ENCODE results near the gene PRKCG. TPM values are rescaled to one million over a fixed set of nuclear protein-coding genes. Genes with fewer than 3 reads are reported as not detected.

PRKCG gene
- total RNA-seq, 1 experiment from 2014 or later: 2.8 TPM

- no peaks in the 10 kb centered on the region for H4K20me1 ChIP-seq (ENCODE audit: insufficient read depth)
- no peak overlapping the region for H3K27ac ChIP-seq (ENCODE audit: low read depth, low read length)
- H3K9ac ChIP-seq (ENCODE audit: low read length): no peak overlapping the region
- ChIA-PET RAD21 (ENCODE audit: low non-redundant PET in 1 of 2, low total read pairs in 2 of 2, uncharacterized antibody in 2 of 2, unreplicated experiment in 2 of 2) (no interaction called here), POLR2A (interaction anchor here (0.6 kb wide), 1 partner anchor 46 kb away, joined by 3 read pairs; no protein-coding TSS in a partner anchor), CTCF (no interaction called here)
- peak overlapping the region in 1 of 2 experiments; percentile 28; a peak in 2 of 4 replicates for H3K4me3 ChIP-seq (replicated peaks in 1 of 2; ENCODE audit: low read depth in 1 of 2, low read length in 2 of 2)
- no peaks in the 10 kb centered on the region for H3K36me3 ChIP-seq (ENCODE audit: control insufficient read depth in 1 of 2, insufficient read depth in 2 of 2, low read length in 2 of 2)
- H3K27me3 ChIP-seq (ENCODE audit: insufficient read depth, low read length): no peaks in the 10 kb centered on the region
- intact Hi-C loops (cut with micrococcal nuclease): no loop called here
- BruUV-seq (replicated peaks): no TSS peak
- no peaks in the 10 kb centered on the region for H3K9me2 ChIP-seq (ENCODE audit: insufficient read depth)
- no peaks in the 10 kb centered on the region for H3K79me2 ChIP-seq (ENCODE audit: insufficient read depth, low read length)
- DNase-seq (ENCODE audit: low read depth, low spot score) (peak; percentile 24), ATAC-seq (peak; percentile 66)
- H3K9me3 ChIP-seq (ENCODE audit: control insufficient read depth in 1 of 2, insufficient read depth in 1 of 2, low read depth in 1 of 2, low read length in 2 of 2): no peaks in the 10 kb centered on the region
- H3K4me2 ChIP-seq (ENCODE audit: low read length): peak overlapping the region; percentile 6; the same call in 1 of the 2 replicates
- H2AFZ ChIP-seq (ENCODE audit: low read depth, low read length, poor library complexity, severe bottlenecking): no peak overlapping the region
- H3K4me1 ChIP-seq (ENCODE audit: control insufficient read depth in 1 of 2, insufficient read depth in 2 of 2, low read length in 2 of 2): no peaks in the 10 kb centered on the region
- TF ChIP-seq MAX (IDR thresholded peaks at IDR 0.05) (no peak), REST (IDR thresholded peaks at IDR 0.05; ENCODE audit: low read depth) (no peak), CTCF (IDR thresholded peaks at IDR 0.05 in 2 of 3, conservative IDR thresholded peaks at IDR 0.05 in 1 of 3; ENCODE audit: borderline replicate concordance in 1 of 3, insufficient read depth in 1 of 3, low read depth in 2 of 3, low read length in 2 of 3) (no peak), EZH2 (IDR thresholded peaks at IDR 0.05) (no peak), ELF1 (IDR thresholded peaks at IDR 0.05; ENCODE audit: borderline replicate concordance, low read depth) (no peak), EGR1 (IDR thresholded peaks at IDR 0.05; ENCODE audit: low read depth) (no peak), SRF (IDR thresholded peaks at IDR 0.05; ENCODE audit: low read depth) (peak; percentile 86), TCF7L2 (IDR thresholded peaks at IDR 0.05; ENCODE audit: borderline replicate concordance, extremely low read depth, insufficient read depth, insufficient read length) (no peak), POLR2AphosphoS5 (IDR thresholded peaks at IDR 0.05; ENCODE audit: low read depth, low read length) (0 out of 2 replicates have a peak, but pooled peaks have one; percentile 36), CBX3 (IDR thresholded peaks at IDR 0.05; ENCODE audit: low read depth) (peak; percentile 24; the same call in 1 of the 2 replicates), CEBPB (IDR thresholded peaks at IDR 0.05; ENCODE audit: low read depth) (no peak), YY1 (IDR thresholded peaks at IDR 0.05; ENCODE audit: extremely low read depth, insufficient replicate concordance, low read depth, low read length) (peak; percentile 61), ZBTB33 (IDR thresholded peaks at IDR 0.05; ENCODE audit: extremely low read depth, insufficient replicate concordance, low read length) (no peak), ZNF274 (IDR thresholded peaks at IDR 0.05; ENCODE audit: low read depth, low read length) (no peak), JUND (IDR thresholded peaks at IDR 0.05) (no peak), EZH2phosphoT487 (IDR thresholded peaks at IDR 0.05; ENCODE audit: borderline replicate concordance) (no peak), FOSL1 (IDR thresholded peaks at IDR 0.05; ENCODE audit: low read depth) (no peak), ATF3 (IDR thresholded peaks at IDR 0.05) (no peak), RAD21 (IDR thresholded peaks at IDR 0.05; ENCODE audit: low read depth) (0 out of 2 replicates have a peak, but pooled peaks have one; percentile 3), POLR2A (IDR thresholded peaks at IDR 0.05; ENCODE audit: borderline replicate concordance, extremely low read depth, insufficient read depth, insufficient read length) (no peak), ZFX (IDR thresholded peaks at IDR 0.05) (no peak), SIN3A (IDR thresholded peaks at IDR 0.05; ENCODE audit: low read depth) (no peak)
Measured at GRCh38 chr19:53945441-53945840, 63.4 kb downstream of the PRKCG start.
